NCI-H446 treated with DMSO at 0.1 percent for 48 hours (cell line): ENCODE results near the gene ATR.

ENCODE experiments used
- DNase-seq: peaks from one replicate; lab custom pipeline; 2025; lab: John Stamatoyannopoulos, UW

ATR gene

DNA sequence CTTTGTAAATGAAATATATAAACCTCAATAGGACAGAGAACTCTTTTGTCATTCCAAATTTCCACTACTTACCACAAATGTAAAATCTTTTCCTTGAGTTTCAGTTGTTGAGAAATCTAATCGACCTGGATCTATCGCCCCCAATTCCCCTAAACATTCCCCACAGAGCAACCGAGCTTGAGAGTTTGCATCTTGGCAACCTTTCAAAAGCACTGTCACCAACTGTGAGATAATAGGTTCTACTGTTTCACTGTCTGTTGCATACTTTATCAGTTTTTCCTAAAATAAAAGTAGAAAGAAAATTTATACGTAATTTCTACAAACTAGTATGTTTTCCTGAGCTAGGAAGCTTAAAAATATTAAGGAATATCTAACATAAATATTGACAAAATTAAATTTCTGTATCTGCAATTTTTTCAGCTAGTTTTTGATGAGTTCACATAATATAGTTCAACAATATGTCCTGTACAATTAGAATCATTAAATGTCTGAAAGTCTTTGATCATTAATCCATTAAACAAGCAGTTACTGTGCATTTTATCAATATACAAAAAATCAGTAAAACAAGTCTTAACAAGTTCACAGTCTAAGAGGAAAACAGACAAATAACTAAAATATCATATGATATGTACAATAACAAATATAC is 54.5 kb downstream of the ATR start:
- DNase-seq, result no peak

DNA sequence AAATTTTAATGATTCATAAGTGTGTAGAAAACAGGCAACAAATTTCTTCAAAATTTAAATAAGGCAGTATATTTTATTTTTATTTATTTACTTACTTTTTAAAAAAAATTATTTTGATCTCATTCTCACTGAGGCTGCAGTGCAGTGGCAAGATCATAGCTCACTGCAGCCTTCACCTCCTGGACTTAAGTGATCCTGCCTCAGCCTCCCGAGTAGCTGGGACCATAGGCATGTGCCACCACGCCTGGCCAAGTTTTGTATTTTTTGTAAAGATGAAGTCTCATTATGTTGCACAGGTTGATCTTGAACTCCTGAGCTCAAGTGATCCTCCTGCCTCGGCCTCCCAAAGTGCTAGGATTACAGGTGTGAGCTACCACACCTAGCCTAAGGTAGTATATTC is 69.5 kb downstream of the ATR start:
- no peak for DNase-seq

DNA sequence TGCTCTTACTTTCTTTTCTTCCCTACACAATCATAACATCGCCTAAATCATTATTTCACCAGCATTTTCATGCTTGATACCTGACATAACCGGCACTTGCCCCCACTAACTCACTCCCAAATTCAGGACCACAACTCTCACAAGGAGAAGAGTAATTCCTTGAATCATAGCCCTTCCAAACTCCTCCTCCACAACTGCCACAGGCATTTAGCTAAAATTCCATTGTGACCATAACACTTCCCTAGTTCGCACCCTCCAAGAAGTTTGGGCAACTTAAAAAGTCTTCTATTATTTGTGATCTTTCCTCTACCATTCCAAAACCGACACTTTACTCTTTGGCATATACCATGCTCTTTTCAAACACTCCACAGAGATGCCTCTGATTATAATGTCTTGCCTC is 71.3 kb downstream of the ATR start:
- DNase-seq, result no peak

DNA sequence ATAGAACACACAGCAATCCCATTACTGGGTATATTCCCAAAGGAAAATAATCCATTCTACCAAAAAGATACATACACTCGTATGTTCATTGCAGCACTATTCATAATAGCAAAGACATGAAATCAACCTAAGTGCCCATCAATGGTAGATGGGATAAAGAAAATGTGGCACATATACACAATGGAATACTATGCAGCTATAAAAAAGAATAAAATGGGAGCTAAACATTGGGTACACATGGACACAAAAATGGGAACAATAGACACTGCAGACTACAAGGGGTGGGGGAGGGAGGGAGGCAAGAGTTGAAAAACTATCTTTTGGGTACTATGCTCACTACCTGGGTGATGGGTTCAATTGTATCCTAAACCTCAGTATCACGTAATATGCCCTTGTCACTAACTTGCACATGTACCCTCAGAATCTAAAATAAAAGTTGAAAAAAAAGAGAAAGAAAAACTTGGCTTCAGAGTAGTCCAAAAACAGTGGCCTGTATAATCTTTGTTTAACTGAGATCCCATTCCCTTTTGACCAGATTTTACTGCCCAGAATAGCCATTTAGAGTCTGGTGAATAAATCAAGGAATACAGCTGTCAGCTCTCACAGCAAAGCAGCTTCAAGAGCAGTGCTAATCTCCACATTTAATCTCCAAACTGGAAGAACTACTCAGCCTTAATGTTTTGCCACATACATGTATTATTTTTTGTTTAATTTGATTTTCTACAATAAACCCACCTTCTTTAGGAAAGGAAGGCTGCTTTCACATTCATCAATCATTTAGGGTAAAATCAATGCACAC is 76.1 kb downstream of the ATR start:
- no peak for DNase-seq

DNA sequence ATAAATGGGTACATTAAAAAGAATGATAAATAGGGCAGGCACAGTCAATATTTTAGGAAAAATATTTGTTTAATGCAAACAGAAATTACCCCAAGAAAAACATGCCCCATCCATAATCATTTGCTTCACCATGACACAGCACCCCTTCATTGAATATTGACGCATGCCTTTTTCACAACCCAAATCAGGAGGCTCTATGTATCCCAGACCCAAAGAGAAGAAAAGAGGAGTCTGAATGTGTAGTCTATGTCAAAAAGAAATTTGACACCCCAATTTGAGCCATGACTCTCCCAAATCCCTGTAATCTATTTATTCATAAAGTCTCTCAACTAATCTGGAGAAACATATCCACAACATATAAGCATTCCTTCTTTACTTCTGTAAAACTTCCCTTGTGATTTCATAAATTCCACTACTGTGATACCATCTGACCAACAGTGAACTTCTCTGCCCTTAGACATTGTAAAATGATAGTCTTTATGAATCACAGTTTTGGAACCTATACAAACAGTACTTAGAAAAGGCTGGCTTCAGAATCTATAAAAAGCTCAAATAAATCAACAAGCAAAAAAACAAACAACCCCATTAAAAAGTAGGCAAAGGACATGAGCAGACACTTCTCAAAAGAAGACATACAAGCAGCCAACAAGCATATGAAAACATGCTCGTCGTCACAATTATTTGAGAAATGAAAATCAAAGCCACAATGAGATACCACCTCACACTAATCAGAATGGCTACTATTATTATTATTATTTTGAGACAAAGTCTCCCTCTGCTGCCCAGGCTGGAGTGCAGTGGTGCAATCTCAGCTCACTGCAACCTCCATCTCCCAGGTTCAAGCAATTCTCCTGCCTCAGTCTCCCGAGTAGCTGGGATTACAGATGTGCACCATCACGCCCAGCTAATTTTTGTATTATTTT is 77.3 kb downstream of the ATR start:
- DNase-seq, result no peak

DNA sequence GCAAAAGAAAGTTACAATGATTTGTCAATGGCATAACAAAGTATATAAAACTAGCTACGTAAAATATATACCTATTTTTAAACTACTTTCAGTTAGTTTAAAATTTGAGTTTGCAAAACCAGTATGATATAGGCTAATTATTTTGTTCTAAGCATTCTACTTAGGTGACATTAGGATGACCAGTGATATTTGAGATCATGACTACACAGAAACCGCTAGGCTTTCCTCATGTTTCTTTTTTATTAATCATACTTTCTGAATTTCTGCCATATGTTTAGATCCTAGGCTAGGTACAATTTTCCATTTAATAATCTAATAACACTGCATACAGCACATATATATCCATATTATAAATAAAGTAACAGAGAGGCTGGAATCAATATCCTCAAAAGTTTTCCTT is 78.3 kb downstream of the ATR start:
- DNase-seq, result no peak

DNA sequence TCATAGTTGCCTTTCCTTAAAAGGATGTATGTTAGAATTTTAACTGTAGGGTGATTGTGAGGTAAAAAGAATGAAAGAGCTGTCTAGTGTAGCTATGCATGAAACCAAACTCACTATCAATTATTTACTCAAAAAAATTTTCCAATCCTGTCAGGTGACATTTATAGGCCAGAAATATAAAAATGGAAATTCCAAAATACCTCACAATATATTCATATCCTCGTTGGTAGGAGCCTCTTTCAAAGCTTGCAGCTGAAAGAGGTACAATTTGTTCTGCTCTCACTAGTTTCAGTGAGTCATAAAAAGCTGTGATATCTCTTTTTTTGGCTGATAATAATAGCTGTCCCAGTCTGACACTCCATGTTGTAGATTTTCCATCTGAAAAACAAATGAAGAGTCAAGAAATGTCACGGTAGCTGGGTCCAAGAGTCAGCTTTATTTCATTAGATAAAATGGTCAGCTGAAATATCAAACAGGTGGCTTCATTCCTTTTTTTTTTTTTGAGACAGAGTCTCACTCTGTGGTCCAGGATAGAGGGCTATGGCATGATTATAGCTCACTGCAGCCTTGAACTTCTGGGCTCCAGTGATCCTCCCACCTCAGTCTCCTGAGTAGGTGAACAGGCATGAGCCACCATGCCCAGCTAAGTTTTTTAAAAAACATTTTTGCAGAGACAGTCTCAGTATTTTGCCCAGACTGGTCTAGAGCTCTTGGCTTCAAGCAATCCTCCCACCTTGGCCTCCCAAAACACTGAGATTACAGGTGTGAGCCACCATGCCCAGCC is 79.9 kb downstream of the ATR start:
- DNase-seq, result no peak

DNA sequence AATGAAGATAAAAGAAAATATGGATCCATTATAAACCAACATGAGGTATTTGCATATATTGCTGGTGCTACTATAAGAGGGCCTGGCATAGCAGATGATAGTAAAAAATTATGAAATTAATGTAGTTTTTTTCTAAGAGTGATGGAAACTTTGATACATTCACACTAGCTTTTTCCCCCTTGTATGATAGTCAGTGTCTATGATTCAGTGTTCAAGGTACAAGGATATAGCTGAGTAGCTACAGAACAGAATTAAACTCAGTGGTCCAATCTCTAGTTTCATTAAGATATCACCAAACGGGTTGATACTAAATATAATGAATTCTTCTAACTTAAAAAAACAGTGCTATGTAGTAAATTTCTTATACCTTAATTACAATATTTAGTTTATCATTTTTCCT is 80.8 kb downstream of the ATR start:
- DNase-seq, result no peak

DNA sequence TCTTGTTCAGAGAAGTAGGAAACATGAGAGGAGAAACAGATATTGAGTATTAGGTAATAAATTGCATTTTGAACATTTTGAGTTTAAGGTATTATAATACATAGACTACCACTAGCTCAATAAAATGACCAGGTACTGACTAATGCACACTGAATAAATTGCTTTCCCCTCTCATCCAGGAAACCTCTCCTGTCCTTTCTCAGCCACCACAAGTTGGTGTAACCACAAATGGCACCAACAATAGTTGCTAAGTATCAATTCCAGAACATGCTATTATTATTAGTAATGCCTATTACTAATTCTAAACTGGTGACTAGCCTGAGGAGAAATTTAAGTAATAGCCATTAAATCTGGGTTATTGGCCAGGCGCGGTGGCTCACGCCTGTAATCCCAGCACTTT is 83.4 kb downstream of the ATR start:
- no peak for DNase-seq

DNA sequence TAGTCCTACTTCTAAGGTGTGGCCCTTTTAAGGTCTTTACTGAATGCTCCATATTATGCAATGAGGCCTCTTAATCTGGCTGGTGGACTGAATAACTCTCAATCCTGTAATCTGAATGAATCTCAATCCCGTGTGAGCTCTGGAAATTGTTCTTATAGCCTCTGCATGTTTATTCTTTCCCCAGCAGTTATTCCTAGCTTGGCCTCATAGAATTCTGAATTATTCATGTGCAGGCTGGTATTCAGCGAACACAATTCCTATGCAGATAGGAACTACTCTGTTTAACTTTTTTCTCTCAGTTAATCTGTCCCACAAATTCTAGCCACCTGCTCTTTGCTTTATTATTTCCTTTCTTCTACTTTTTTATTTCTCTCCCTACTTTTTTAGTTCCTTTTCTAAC is 86.3 kb downstream of the ATR start:
- DNase-seq, result no peak

DNA sequence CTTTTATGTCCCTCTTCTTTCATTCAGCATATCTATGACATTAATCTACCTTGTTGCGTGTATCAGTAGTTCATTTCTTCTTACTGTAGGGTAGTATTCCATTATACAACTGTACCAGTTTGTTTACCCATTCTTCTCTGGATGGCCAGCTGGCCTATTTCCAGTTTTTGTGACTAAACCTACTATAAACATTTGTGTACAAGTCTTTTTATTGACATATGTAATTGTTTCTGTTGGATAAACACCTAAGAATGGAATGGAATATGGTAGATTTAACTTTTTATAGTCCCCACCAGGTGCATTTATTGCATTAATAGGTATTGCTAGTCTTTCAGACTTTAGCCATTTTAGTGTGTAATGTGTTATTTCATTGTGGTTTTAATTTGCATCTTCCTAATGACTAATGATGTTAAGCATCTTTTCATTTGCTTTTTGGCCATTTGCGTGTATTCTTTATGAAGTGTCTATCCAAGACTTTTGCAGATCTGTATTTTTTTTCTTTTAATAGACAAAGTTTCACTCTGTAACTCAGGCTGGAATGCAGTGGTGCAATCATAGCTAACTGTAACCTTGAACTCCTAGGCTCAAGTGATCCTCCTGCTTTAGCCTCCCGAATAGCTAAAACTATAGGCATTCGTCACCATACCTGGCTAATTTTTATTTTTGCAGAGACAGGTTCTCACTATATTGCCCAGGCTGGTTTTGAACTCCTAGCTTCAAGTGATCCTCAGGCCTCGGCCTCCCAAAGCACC is 88.8 kb downstream of the ATR start:
- DNase-seq, result no peak

DNA sequence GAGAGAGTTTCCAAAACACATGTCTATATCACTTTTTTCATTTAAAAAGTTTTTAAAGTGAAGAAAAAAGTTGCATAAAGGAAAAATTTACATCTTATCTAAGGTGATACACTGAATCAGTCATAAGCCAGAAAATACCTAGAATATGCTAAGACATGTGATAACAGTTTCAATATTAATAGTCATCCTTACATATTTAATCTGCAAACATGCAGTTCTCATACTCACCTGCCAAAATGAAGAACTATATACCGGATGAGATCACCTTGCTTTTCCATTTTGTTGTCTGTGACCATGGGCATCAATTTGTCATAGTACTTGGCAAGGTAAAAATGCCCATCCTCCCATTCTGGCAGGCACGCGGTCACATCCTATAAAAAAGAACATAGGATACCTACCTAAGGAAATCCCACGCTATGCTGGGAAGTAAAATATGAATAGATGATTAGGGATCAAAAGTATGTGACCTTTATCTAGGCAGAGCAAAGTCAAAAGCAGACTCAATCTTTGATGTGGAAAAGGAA is 93.6 kb downstream of the ATR start:
- no peak for DNase-seq

DNA sequence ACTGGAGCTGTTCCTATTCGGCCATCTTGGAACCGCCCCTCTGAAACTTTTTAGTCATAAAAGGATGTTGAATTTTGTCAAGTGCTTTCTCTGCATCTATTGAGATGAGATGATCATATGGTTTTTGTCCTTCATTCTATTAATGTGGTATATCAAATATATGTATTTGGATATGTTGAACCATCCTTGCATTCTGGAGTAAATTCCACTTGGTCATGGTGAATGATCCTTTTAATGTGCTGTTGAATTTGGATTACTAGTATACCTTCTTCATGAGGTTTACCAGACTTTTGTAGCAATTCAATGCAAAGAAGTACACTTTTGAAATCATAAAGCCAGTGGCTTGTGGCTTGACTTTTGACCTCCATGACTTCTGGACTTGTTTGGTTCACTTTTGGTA is 97.3 kb downstream of the ATR start:
- no peak for DNase-seq

DNA sequence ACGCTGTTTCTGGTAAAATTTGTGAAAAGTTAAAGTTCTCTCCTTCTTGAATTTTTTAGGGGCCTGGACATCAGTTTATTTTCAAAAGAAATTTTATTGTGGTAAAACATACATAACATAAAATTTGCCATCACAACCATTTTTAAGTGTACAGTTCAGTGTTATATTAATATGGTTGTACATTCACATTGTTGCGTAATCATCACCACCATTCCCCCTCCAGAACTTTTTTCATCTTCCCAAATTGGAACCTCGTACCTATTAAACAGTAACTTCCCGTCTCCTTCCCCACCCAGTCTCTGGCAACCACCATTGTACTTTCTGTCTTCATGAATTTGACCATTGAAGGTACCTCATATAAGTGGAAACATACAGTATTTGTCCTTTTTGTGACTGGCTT is 107.7 kb downstream of the ATR start:
- DNase-seq, result no peak

DNA sequence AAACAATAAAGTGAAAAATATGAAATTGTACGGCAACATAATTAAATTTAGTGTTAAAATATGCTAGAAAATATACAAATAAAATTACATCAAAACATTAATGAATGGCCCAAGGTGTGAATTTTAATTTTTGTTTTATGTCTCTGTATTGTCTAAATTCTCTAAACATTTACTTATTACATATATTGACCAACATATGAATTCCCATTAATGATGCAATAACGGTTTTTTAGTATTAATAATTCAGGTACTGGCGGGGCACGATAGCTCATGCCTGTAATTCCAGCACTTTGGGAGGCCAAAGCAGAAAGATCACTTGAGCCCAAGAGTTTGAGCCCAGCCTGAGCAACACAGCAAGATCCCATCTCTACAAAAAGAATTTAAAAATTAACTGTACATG is 110.1 kb downstream of the ATR start:
- DNase-seq, result no peak

DNA sequence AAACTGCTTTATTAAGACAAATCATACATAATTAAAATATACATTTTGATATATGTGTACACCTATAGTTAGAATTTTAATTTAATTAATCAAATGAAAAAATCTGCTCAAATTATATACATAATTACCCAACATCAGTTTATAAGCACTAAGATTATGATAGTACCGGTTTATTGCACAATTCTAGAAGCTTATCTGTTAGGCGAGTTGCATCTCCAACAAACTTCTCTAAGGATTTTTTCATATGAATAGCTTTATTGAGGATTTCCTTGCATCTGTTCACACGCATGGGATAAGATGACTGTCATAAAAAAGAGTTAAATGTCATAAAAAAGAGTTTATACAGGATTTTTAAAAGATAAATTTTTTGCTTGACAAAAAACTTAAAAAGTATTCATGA is 110.8 kb downstream of the ATR start:
- DNase-seq, result no peak

DNA sequence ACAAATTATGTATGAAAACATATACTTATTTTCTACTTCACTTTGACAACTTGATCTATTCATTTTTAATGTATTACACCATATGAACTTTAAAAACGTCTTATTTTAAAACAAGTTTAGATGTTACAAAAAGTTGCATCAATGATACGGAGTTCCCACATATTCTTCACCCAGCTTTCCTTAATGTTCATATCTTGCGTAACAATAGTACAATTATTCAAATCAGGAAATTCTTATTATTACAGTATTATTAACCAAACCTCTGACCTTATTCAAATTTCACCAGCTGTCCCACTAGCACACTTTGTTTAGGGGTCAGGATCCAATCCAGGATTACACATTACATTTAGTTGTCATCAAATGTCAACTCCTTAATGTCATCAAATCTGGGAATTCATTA is 117.8 kb downstream of the ATR start:
- no peak for DNase-seq

DNA sequence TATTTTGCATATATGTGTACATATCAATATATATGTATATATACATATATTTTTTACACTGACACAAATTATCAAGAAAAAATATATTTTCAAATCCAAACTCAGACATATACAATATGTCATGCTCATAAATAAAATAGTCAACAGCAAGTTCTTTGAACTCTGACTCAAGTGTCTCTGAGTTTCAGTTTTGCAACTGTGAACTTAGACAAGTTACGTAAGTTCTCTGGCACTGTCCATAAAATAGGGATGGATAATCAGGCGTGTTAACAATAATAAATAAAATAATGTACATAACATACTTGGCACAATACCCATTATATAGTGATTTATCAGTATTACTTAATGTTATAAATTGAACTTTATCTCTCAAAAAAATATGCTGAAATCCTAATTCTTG is 118.6 kb downstream of the ATR start:
- DNase-seq, result no peak

DNA sequence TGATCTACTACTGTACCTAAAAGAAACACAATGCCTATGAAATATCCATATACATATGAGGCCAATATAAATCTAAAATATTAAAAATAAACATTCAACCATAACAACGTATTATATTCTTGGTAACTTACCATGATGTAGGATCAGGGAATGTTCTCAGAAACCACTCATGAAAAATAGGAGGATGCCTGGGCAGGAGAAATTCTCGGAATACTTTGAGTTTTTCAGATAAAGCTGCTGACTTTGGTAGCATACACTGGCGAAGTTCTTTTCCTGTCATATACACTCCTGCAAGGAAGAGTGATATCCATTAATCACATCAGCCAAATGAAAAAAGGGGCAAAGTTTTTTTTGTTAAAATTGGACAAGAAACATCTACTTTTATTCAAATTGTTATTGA is 119.4 kb downstream of the ATR start:
- DNase-seq, result no peak

DNA sequence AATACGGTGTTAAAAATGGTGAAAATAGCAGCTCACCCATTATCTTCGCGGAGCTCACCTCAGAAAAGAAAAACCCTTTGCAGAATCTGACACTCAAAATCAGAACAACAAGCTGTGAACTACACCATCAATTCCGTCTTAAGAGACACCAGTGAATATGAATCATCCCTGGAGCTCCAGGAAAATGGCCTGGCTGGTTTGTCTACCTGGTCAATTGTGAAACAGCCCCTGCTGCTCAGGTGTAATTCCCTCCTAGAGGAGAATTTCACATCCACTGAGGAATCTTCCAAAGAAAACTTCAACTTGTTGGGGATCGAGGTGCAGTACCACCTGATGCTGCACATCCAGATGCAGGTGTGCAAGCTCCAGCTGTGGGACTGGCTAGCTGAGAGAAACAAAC is 127.7 kb downstream of the ATR start:
- no peak for DNase-seq

DNA sequence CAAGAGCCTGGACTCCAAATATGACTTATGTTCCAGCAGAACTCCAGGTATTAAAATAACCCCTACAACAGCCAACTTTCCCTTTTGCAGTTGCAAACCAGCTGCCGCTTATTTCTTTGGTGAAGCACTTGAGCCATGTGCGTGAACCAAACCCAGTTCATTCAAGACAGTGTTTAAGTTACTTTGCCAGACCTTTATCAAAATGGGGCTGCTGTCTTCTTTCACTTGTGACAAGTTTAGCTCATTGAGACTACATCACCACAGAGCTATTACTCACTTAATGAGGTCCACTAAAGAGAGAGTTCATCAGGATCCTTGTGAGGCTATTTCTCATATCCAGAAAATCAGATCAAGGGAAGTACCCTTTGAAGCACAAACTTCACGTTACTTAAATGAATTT is 128.3 kb downstream of the ATR start:
- DNase-seq, result peak; percentile 46
